Frontal cortex (tissue), 4 donors: Measurements from ENCODE around the gene CYB5A. TPM values are rescaled to one million over a fixed set of nuclear protein-coding genes. Genes with fewer than 3 reads are reported as not detected.
"Not testable (repeated sequence)": the region's sequence is repeated elsewhere in the genome, so short reads cannot be mapped to it uniquely, and the experiment has no call there.

Experiments used
- DNase-seq, 2 donors: peaks; one replicate each; pipeline ENCODE4 v3.0.0; 2012; ENCODE audit warnings: low spot score in 2 of 2
- FAIRE-seq: peaks from 2 replicates; lab custom pipeline; 2012; peaks lifted over from hg19 to GRCh38; lab: Jason Lieb, UNC
- total RNA-seq: library from RNA; depleted of rRNA; stranded (reverse); fragments of >200 nt; gene quantifications from one replicate; pipeline ENCODE4 v1.2.3, GENCODE V29; 2014
- donor health status: control.
- donor health status: control.
- donor health status: control.

Gene CYB5A, protein sequence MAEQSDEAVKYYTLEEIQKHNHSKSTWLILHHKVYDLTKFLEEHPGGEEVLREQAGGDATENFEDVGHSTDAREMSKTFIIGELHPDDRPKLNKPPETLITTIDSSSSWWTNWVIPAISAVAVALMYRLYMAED
- 9.0 TPM for total RNA-seq

DNA sequence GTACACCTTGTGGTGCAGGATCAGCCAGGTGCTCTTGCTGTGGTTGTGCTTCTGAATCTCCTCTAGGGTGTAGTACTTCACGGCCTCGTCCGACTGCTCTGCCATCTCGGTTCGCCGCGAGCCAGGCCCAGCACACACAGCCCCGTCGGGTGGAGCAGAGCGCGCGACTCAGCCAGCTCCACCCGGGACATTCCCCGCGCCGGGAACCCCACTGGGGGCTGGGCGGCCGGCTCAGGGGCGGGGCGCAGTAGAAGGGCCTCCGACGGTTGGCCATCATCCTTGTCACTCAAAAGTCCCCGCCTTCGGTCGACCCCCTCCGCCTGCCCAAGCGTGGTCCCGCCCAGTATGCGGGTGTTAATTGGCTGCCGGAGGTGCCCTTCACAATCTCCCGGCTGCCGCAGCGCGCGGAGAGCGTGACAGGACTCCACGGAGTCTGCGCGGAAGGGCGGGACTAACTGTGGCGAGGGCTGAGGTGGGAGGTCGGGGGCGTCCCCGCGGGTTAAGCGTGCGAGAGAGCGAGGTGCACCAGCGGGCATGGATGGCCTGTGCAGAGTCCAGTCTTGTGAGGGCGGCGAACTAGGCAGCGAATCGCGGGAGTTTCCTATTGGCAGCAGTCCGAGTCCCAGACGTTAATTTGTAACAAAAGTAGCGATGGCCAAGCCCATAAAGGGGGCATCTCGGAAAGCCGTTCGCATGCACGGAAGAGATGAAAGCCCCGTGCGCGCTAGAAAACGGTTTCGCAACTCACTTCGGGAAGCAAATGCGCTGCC, at the start of gene CYB5A:
Gene CYB5A (minus strand): TSS at position 193 of the 770 bp plus-strand sequence. CDS start 88 bp downstream, at position 105.
- peak; percentile 88 for FAIRE-seq

DNA sequence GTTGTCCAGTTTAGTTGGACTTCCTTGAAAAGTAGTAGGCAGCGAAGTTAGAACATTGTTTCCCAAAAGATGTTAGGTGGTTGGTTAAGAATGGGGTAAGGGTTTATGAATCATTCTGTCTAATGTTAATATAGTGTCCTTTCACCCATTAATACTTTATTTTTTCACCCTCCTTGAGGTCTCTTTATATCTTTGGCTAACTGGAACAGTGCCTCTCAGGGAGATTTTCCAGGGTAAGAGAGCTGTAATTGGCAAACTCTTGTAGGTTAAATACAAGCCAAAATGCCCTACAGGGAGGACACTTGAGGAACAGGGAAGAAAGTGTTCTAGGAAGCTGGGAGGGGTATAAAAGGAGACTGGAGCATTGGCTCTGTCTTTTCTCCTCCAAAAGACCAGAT, 46.1 kb upstream of the CYB5A start:
- FAIRE-seq (no peak), DNase-seq (no peak)

More for the DNA sequence above, at the start of gene CYB5A:
- DNase-seq, result peak; percentile 97 to 99

DNA sequence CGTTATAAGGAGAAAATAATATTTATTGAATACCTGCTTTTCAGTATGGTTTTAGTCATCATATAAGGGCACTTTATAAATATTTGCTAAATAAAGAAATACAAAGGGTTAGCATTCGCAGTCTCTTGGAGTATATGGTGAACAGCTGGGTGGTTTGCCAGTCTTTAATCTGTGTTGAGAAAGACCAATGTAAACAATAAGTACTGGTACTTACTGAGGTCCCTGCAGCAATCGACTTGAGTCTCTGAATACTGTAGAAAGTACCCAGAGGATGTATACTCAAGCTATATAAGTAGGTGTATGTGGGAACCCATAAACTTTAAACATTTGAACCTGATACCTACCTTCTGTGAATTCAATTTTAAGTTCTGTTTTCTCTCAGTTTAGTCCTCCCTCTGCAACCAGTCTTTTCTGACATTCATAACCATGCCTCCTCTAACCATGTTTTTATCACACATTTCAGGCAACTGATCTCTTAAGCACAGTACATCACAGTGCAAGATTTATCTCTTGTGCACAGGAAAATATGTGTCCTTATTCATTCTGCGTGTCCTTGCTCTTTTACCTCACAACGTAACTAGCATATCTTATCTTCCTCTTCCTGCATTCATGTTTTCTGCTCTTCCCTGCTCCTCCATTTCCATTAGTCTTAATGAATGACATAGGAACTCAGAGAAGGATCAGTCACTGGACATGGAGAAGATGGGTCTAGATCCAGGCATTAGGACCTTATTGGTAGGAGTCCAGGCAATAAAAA, 45.6 kb upstream of the CYB5A start:
- no peak for FAIRE-seq
- DNase-seq, result no peak

DNA sequence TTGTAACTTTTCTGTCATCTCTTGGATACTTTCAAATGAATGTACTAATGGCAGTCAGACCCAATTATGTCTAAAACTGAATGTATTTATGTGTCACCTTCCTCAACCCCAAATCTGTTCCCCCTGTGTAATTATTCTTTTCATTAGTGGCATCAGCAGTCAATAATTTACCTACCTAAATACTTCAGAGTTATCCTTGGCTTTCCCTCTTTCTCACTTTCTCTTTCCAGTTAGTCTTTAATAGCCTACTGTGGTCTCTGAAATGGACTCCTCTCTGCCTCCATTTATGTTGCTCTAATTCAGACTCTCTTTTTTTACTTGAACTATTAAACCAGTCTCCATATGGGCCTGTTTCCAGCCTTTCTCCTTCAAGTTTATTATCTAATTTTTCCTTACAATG, 44.9 kb upstream of the CYB5A start:
- DNase-seq (no peak), FAIRE-seq (no peak)

DNA sequence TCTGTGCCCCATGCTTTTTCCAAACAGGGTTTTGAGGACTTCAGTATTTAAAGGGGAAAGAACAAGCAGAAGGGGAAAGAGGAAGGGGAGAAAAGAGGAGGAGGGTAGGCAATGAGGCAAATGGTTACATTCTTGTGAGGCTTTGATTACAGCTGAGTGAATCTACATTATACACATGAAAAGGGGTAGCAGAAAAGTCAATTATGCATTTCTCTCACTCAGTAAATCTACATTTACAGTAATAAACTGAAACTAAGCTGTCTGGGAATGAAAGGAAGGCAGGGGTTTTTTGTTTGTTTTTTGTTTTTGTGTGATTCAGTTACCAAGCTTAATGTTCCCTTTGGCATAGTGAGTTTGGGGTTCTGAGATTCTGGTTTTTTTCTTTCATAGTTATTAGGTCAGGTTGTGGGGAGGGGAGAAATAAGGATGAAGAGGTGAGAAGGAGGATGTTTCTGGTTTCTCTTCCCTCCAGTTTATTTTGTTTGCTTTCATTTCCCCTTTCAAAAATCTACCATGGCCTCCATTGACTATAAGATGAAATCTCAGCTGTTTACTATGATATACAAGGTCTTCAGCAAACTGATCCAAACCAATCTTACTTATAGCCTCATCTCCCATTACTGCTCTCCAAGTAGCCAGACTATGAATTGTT, 42.6 kb upstream of the CYB5A start:
- no peak for FAIRE-seq

DNA sequence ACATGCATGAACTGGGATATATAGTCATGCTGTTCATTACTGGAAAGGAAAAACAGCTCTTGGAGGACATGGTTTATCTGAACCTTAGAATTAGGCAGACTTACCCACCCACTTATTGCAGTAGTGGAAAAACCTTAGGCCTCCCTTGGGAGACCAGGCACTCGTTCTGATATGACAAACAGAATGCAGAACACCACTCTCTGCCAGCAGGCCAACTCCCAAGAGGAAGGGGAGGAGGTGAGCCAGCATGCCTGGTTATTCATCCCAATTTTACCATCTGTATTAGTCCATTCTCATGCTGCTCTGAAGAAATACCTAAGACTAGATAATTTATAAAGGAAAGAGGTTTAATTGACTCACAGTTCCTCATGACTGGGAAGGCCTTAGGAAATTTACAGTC, 41.3 kb upstream of the CYB5A start:
- FAIRE-seq (no peak), DNase-seq (no peak)

More for the DNA sequence above, 42.6 kb upstream of the CYB5A start:
- no peak for DNase-seq

DNA sequence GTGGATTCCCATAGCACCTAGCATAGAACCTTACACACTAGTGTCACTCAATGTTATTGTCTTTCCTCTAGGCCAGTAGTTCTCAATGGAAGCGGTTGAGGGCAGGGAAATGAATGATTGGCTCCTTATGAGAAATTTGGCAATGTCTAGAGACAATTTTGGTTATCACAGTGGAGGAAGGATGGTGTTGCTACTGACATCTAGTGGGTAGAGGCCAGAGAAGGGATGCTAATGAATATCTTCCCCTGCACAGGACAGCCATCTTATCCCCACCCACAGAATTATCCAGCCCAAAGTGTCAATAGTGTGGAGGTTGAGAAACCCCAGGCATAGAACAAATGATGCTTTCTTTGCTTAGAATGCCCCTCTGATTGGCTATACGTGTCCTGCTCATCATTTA, 39.6 kb upstream of the CYB5A start:
- DNase-seq, result no peak
- no peak for FAIRE-seq

DNA sequence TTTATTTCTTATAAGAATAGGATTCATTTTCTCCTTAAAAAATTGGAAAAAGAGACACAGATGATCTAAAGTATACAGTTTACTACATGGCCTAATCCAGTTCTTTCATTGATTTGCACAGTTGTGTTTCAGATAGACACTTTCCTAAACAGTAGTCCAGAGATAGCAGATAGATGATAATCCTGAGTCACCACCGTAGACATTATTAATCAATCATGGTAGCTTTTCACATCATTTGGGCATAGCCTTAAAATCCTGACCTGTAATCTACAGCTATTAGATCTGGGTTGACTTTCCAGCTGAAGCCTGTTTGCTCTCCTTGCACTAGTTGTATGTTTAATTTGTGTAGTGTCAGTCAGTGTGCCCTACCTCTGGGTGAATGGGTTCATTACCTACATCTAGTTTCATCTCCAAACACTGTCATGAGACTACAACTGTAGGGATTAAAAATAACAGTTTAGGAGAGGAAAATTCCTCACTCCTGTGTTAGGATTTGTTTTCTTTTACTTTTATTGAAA, 38.0 kb upstream of the CYB5A start:
- DNase-seq (no peak), FAIRE-seq (no peak)

DNA sequence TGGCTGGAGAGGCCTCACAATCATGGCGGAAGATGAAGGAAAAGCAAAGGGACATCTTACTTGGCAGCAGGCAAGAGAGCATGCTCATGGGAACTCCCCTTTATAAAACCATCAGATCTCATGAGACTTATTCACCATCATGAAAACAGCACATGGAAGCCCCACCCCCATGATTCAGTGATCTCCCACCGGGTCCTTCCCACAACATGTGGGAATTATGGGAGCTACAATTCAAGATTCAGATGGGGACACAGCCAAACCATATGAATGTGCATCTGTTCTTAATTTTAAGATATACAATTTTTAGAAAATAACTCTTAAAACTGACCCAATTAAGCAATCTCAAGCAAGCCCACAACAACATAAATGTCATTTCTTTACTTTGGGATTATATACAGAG, 36.4 kb upstream of the CYB5A start:
- DNase-seq (no peak), FAIRE-seq (no peak)

DNA sequence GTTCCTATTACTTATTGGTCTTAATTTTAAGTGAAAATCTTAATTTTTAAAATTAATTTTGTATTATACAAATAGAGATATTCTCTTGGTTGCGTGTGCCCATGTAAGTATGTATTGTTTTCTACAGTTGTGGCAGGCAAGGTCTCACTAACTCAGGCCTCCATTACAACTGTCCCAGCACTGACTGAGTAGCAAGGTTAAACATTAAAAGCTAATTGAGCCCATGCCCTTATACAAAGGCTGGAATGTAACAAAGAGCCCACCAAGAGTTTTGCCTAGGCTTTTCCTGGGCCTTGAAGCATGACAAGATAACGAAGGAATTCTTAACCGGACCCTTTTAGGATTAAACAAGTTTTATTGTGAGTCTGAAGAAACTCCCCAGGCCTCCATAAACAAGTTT, 35.0 kb upstream of the CYB5A start:
- DNase-seq, result not testable (repeated sequence)

DNA sequence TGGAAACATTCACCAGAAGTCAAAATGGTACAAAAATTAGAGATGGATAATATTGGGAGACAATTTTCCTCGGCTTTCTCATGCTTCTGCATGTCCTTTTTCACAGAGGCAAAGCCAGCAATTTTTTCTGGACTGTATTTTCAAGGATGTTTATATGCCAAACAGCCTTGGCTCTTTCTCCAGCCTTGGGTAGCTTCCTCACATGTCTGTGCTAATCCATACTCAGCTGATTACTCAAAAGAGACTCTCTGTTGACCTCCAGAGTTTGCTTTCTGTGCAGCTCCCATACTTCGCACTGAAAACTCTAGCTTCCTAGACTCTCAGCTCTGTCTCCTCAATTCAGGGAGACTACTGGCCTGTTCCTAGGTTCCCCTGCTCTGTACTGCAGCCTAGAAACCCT, 34.5 kb upstream of the CYB5A start:
- DNase-seq (no peak), FAIRE-seq (no peak)

More for the DNA sequence above, 35.0 kb upstream of the CYB5A start:
- not testable (repeated sequence) for FAIRE-seq

DNA sequence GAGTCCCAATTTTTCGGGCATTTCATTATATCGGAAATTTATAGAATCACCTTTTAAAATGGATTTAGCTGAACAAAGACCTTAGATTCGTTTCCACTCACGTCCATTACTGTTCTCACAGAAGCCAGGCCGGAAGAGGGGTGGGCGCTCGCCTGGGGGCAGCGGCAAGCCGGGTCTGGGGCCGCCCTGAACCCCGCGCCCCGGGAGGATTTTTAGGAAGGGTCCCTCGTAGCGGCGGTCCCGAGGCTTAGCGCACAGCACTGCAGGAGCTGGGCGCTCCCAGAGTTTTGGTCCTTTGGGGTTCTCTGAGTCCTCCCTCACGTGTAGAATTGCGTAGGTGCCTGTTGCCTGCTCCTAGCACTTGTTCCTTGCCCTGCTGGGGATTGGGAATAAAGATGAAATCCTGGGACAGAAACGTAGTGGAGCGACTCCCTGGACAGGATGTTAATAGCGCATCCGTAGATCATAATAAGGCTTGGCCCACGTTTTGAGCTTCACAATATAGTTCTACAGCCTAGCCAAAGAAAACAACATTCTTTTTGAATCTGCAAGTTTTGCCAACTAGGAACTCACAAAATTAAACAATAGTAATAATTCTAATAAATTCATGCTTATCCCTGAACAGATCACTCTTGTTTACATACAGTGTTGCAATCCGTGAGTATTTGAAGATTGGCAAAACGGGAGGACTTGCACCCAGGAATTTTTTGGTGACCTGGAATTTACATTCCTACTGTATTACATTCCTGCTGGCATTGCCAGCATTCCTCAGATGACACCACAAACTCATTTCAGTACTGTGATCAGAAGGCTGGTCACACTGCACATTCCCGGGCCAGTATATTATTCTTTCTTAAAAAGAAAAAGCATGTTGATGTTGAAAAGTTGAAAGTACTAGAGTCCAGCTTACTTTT, 24.8 kb upstream of the CYB5A start:
- DNase-seq, result no peak
- FAIRE-seq, result no peak

DNA sequence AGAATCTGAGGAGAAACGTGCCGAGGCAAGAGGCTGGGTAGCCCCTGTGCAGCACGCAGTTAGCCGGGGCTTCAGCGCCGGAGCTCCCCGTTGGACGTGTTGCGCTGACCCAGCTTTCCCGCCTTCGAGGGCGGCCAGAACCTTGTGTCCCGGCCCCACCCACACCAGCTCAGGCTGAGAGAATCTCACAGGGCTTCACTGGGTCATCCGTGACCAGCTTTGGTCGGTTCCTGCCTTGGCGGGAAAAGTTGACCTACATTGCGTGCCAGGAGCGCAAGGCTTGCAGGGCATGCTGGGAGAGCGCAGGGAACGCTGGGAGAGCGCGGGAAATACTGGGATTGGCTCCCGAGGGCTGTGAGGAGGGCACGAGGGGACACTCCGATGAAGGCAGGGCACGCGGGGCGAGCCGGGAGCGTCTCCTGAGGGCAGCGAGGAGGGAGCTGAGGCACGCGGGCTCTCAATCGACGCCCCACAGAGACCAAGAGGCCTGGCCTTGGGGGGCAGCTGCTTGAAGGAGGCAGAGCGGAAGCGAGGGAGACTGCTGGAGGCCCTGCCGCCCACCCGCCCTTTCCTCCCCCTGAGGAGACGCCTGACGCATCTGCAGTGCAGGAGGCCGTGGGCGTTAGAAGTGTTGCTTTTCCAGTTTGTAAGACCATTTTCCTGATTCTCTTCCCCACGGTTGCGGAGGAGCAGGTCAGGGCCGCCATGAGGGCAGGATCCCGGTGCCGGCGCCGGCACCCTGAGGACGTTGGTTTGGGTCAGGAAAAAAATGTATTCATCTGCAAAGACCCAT, 23.9 kb upstream of the CYB5A start, which contains the start of gene C18orf63:
Gene C18orf63 (plus strand): TSS at position 376 of the 793 bp plus-strand sequence. CDS start 2,027 bp downstream, outside the sequence.
- FAIRE-seq (no peak), DNase-seq (no peak)

DNA sequence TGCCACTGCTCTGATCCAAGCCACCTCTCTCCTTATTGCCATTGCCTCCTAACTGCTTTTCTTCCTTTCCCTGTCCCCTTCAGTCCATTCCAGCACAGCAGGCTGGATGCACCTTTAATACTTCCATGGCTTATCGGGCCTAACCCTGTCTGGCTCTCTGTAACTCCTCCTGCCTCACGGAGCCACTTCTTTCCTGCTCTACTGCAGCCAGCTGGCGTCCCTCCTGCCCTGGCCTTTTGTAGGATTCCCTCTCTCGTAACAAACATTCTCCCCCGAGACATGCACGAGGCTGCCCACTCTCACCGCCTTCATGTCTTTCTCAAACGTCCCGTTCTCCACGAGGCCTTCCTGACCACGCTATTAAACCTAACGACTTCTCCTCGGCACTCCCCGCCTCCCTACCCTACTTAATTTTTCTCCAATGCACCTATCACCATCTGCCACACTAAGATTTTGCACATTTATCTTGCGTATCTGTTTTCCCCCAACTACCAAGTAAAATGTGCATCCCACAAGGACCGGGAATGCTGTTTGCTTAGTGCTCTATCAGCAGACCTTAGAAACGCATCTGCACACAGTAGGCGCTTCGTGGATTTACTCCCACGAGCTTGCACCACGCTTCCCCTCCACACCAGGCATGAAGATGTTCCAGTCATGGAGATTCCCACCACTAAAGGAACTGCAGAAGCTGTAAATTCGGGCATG, 23.1 kb upstream of the CYB5A start:
- FAIRE-seq (no peak), DNase-seq (no peak)

DNA sequence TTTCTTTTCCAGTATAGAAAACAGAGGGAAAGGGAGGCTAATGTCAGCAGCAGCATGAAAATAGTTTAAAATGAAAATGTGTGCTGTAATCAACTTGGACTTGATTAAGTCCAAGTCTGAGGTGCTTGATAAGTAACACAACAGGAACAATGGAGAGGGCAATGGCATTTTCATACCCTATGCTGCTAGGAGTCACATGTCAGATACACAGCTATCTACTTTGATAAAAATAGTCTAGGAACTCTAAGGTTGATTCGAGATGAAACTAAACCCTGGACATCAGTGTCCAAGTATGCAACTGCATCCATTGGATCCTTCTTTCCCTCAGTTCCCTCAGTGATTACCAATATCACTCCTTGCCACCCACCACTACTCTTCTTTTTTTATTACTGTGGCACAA, 19.2 kb upstream of the CYB5A start:
- FAIRE-seq (no peak), DNase-seq (no peak)

DNA sequence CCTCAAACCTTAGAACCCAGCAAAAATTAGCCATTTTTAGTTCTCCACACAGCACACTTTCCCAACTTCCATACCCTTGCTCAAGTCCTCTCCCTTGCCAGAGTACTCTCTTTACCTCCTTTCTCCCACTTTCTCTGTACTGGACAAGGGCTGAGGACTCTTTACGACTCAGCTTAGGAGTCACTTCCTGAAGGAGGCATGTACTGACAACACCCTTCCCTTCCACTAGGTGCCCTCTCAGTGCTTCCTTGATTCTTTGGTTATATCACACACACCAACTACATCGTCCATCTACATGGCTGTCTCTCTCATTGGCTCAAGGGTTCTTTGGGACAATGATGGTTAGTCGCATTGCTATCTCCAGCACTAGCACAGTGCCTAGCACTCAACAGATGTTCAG, 18.6 kb upstream of the CYB5A start:
- FAIRE-seq (no peak), DNase-seq (no peak)

DNA sequence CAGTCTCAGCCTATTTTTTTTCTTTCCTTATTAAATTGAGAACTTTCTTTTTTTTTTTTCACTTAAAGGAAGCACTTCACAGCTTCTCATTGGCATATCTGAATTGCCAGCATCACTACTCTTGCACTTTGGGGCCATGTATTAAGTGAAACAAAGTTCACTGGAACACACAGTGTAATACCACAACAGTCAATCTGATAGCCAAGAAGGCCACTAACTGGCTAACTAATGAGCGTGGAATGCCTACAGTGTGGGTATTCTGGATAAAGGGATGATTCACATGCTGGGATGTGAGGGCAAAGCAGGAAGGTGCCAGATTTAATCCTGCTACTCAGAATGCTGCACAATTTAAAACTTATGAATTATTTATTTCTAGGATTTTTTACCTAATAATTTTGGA, 12.2 kb upstream of the CYB5A start:
- DNase-seq (no peak), FAIRE-seq (no peak)

DNA sequence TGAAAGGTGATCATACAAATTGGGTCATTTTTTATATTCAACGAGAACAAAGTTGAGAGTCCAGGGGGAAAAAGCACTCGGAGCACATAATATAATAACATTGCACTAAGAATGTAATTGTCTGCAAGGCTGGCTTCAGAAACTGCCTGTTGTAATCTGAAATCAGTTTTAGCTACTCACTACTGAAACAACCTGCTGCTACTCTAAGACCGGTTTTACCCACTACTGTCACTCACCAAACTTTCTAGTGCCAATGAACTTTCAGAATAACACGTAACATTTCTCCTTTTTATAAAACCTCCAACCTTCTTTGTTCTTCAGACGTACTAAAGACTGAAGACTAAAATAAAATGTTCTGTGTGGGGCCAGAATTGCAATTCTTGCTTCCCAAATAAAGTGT, 11.5 kb upstream of the CYB5A start:
- FAIRE-seq (no peak), DNase-seq (no peak)
